Measurements from ENCODE around the gene CHCHD5.
A peak's percentile ranks its signal among the peaks of the same experiment; 100 is the strongest.

Gene CHCHD5

GRCh38 chr2:112588611-112589045 lies 4.2 kb downstream of the CHCHD5 start:
- Histone ChIP-seq H3K4me3 (ENCODE audit: low read length) (no peak overlapping the region), H3K36me3 (ENCODE audit: control insufficient read depth, insufficient read depth, low read length, severe bottlenecking) (peaks cover 16% of the 10 kb centered on the region), H3K27me3 (replicated peaks; ENCODE audit: control insufficient read depth, insufficient read depth, low read length) (no peaks in the 10 kb centered on the region), H3K9me3 (ENCODE audit: control insufficient read depth, low read length) (no peaks in the 10 kb centered on the region), H3K4me1 (ENCODE audit: control insufficient read depth, insufficient read depth, low read length) (peaks cover 10% of the 10 kb centered on the region), H3K9ac (ENCODE audit: low read length) (no peak overlapping the region)
- no peak for DNase-seq (ENCODE audit: low read depth)

GRCh38 chr2:112591413-112591812 lies 7.0 kb downstream of the CHCHD5 start:
- H3K4me3 ChIP-seq (ENCODE audit: low read length) = no peak overlapping the region
- H3K9me3 ChIP-seq (ENCODE audit: control insufficient read depth, low read length) = no peaks in the 10 kb centered on the region
- H3K27me3 ChIP-seq (replicated peaks; ENCODE audit: control insufficient read depth, insufficient read depth, low read length) = no peaks in the 10 kb centered on the region
- H3K9ac ChIP-seq (ENCODE audit: low read length) = no peak overlapping the region
- DNase-seq (ENCODE audit: low read depth) = no peak
- H3K36me3 ChIP-seq (ENCODE audit: control insufficient read depth, insufficient read depth, low read length, severe bottlenecking) = peaks cover 15% of the 10 kb centered on the region
- H3K4me1 ChIP-seq (ENCODE audit: control insufficient read depth, insufficient read depth, low read length) = no peaks in the 10 kb centered on the region

- Histone ChIP-seq H3K9ac (ENCODE audit: low read length) (no peak overlapping the region), H3K9me3 (ENCODE audit: control insufficient read depth, low read length) (no peaks in the 10 kb centered on the region), H3K4me3 (ENCODE audit: low read length) (no peak overlapping the region), H3K36me3 (ENCODE audit: control insufficient read depth, insufficient read depth, low read length, severe bottlenecking) (no peaks in the 10 kb centered on the region), H3K27me3 (replicated peaks; ENCODE audit: control insufficient read depth, insufficient read depth, low read length) (no peaks in the 10 kb centered on the region), H3K4me1 (ENCODE audit: control insufficient read depth, insufficient read depth, low read length) (no peaks in the 10 kb centered on the region)
- no peak for DNase-seq (ENCODE audit: low read depth)
These were observed 9.3 kb downstream of the CHCHD5 start for GRCh38 chr2:112593736-112594135.

- Histone ChIP-seq H3K9me3 (ENCODE audit: control insufficient read depth, low read length) (no peaks in the 10 kb centered on the region), H3K4me3 (ENCODE audit: low read length) (no peak overlapping the region), H3K4me1 (ENCODE audit: control insufficient read depth, insufficient read depth, low read length) (peaks cover 21% of the 10 kb centered on the region), H3K36me3 (ENCODE audit: control insufficient read depth, insufficient read depth, low read length, severe bottlenecking) (no peaks in the 10 kb centered on the region), H3K27me3 (replicated peaks; ENCODE audit: control insufficient read depth, insufficient read depth, low read length) (no peaks in the 10 kb centered on the region), H3K9ac (ENCODE audit: low read length) (no peak overlapping the region)
- no peak for DNase-seq (ENCODE audit: low read depth)
These were observed 13.3 kb downstream of the CHCHD5 start for GRCh38 chr2:112597537-112598322.

- DNase-seq (ENCODE audit: low read depth) = peak; percentile 30
- no peaks in the 10 kb centered on the region for H3K9me3 ChIP-seq (ENCODE audit: control insufficient read depth, low read length)
- H3K4me1 ChIP-seq (ENCODE audit: control insufficient read depth, insufficient read depth, low read length) = peaks cover 21% of the 10 kb centered on the region
- peak overlapping the region; percentile 83 for H3K9ac ChIP-seq (ENCODE audit: low read length)
- H3K4me3 ChIP-seq (ENCODE audit: low read length) = peak overlapping the region; percentile 42
- H3K27me3 ChIP-seq (replicated peaks; ENCODE audit: control insufficient read depth, insufficient read depth, low read length) = no peaks in the 10 kb centered on the region
- H3K36me3 ChIP-seq (ENCODE audit: control insufficient read depth, insufficient read depth, low read length, severe bottlenecking) = no peaks in the 10 kb centered on the region
These were observed 16.2 kb downstream of the CHCHD5 start for GRCh38 chr2:112600634-112601033.

- H3K4me1 ChIP-seq (ENCODE audit: control insufficient read depth, insufficient read depth, low read length) = peaks cover 21% of the 10 kb centered on the region
- H3K9ac ChIP-seq (ENCODE audit: low read length) = no peak overlapping the region
- H3K9me3 ChIP-seq (ENCODE audit: control insufficient read depth, low read length) = no peaks in the 10 kb centered on the region
- H3K4me3 ChIP-seq (ENCODE audit: low read length) = no peak overlapping the region
- H3K36me3 ChIP-seq (ENCODE audit: control insufficient read depth, insufficient read depth, low read length, severe bottlenecking) = no peaks in the 10 kb centered on the region
- DNase-seq (ENCODE audit: low read depth) = no peak
- H3K27me3 ChIP-seq (replicated peaks; ENCODE audit: control insufficient read depth, insufficient read depth, low read length) = no peaks in the 10 kb centered on the region
These were observed 17.3 kb downstream of the CHCHD5 start for GRCh38 chr2:112601754-112602153.

GRCh38 chr2:112602917-112603316 lies 18.5 kb downstream of the CHCHD5 start:
- Histone ChIP-seq H3K4me1 (ENCODE audit: control insufficient read depth, insufficient read depth, low read length) (peaks cover 21% of the 10 kb centered on the region), H3K9me3 (ENCODE audit: control insufficient read depth, low read length) (no peaks in the 10 kb centered on the region), H3K4me3 (ENCODE audit: low read length) (no peak overlapping the region), H3K27me3 (replicated peaks; ENCODE audit: control insufficient read depth, insufficient read depth, low read length) (no peaks in the 10 kb centered on the region), H3K9ac (ENCODE audit: low read length) (no peak overlapping the region), H3K36me3 (ENCODE audit: control insufficient read depth, insufficient read depth, low read length, severe bottlenecking) (no peaks in the 10 kb centered on the region)
- no peak for DNase-seq (ENCODE audit: low read depth)

- H3K9ac ChIP-seq (ENCODE audit: low read length) = no peak overlapping the region
- no peak overlapping the region for H3K4me3 ChIP-seq (ENCODE audit: low read length)
- peaks cover 21% of the 10 kb centered on the region for H3K4me1 ChIP-seq (ENCODE audit: control insufficient read depth, insufficient read depth, low read length)
- no peaks in the 10 kb centered on the region for H3K9me3 ChIP-seq (ENCODE audit: control insufficient read depth, low read length)
- H3K36me3 ChIP-seq (ENCODE audit: control insufficient read depth, insufficient read depth, low read length, severe bottlenecking) = no peaks in the 10 kb centered on the region
- DNase-seq (ENCODE audit: low read depth) = no peak
- H3K27me3 ChIP-seq (replicated peaks; ENCODE audit: control insufficient read depth, insufficient read depth, low read length) = no peaks in the 10 kb centered on the region
These were observed 19.3 kb downstream of the CHCHD5 start for GRCh38 chr2:112603731-112604130.

- no peaks in the 10 kb centered on the region for H3K9me3 ChIP-seq (ENCODE audit: control insufficient read depth, low read length)
- DNase-seq (ENCODE audit: low read depth) = no peak
These were observed 20.5 kb downstream of the CHCHD5 start for GRCh38 chr2:112604952-112605351.

GRCh38 chr2:112605926-112606325 lies 21.5 kb downstream of the CHCHD5 start:
- Histone ChIP-seq H3K9me3 (ENCODE audit: control insufficient read depth, low read length) (no peaks in the 10 kb centered on the region), H3K27me3 (replicated peaks; ENCODE audit: control insufficient read depth, insufficient read depth, low read length) (no peaks in the 10 kb centered on the region)
- DNase-seq (ENCODE audit: low read depth) = no peak

More at GRCh38 chr2:112604952-112605351, 20.5 kb downstream of the CHCHD5 start:
- H3K4me1 ChIP-seq (ENCODE audit: control insufficient read depth, insufficient read depth, low read length) = peaks cover 19% of the 10 kb centered on the region
- H3K9ac ChIP-seq (ENCODE audit: low read length) = no peak overlapping the region
- H3K27me3 ChIP-seq (replicated peaks; ENCODE audit: control insufficient read depth, insufficient read depth, low read length) = no peaks in the 10 kb centered on the region
- H3K36me3 ChIP-seq (ENCODE audit: control insufficient read depth, insufficient read depth, low read length, severe bottlenecking) = no peaks in the 10 kb centered on the region
- H3K4me3 ChIP-seq (ENCODE audit: low read length) = no peak overlapping the region

GRCh38 chr2:112606547-112606946 lies 22.1 kb downstream of the CHCHD5 start:
- H3K9ac ChIP-seq (ENCODE audit: low read length) = no peak overlapping the region
- no peak overlapping the region for H3K4me3 ChIP-seq (ENCODE audit: low read length)
- peaks cover 3% of the 10 kb centered on the region for H3K4me1 ChIP-seq (ENCODE audit: control insufficient read depth, insufficient read depth, low read length)
- no peak for DNase-seq (ENCODE audit: low read depth)
- H3K27me3 ChIP-seq (replicated peaks; ENCODE audit: control insufficient read depth, insufficient read depth, low read length) = no peaks in the 10 kb centered on the region
- no peaks in the 10 kb centered on the region for H3K36me3 ChIP-seq (ENCODE audit: control insufficient read depth, insufficient read depth, low read length, severe bottlenecking)
- H3K9me3 ChIP-seq (ENCODE audit: control insufficient read depth, low read length) = no peaks in the 10 kb centered on the region

More at GRCh38 chr2:112605926-112606325, 21.5 kb downstream of the CHCHD5 start:
- no peaks in the 10 kb centered on the region for H3K36me3 ChIP-seq (ENCODE audit: control insufficient read depth, insufficient read depth, low read length, severe bottlenecking)
- peaks cover 9% of the 10 kb centered on the region for H3K4me1 ChIP-seq (ENCODE audit: control insufficient read depth, insufficient read depth, low read length)
- H3K4me3 ChIP-seq (ENCODE audit: low read length) = no peak overlapping the region
- H3K9ac ChIP-seq (ENCODE audit: low read length) = no peak overlapping the region
